ENCODE measurements around the gene MGST3. TPM values are rescaled to one million over a fixed set of nuclear protein-coding genes. Genes with fewer than 3 reads are reported as not detected.

Gene MGST3
- total RNA-seq, 1 donor from 2014 or later, result 133 TPM

GRCh38 chr1:165595246-165595938 is 35.6 kb upstream of the MGST3 start:
- no peak overlapping the region for H3K27ac Mint-ChIP-seq
- no peaks in the 10 kb centered on the region for H3K9me3 Mint-ChIP-seq
- H3K27me3 Mint-ChIP-seq, result peaks cover 34% of the 10 kb centered on the region
- peaks cover 19% of the 10 kb centered on the region for H3K4me1 Mint-ChIP-seq (ENCODE audit: unreplicated experiment)
- no peak for DNase-seq (ENCODE audit: extremely low spot score, unreplicated experiment)
- TF ChIP-seq CTCF (conservative IDR thresholded peaks at IDR 0.05), result no peak
- H3K36me3 Mint-ChIP-seq, result no peaks in the 10 kb centered on the region
- no peak overlapping the region for H3K4me3 Mint-ChIP-seq

- H3K4me1 Mint-ChIP-seq (ENCODE audit: unreplicated experiment), result peaks cover 25% of the 10 kb centered on the region
- peak overlapping the region; percentile 95 for H3K27ac Mint-ChIP-seq
- peak overlapping the region; percentile 95 for H3K4me3 Mint-ChIP-seq
- no peaks in the 10 kb centered on the region for H3K9me3 Mint-ChIP-seq
- peak; percentile 96 for DNase-seq (ENCODE audit: extremely low spot score, unreplicated experiment)
- no peak for TF ChIP-seq CTCF (conservative IDR thresholded peaks at IDR 0.05)
- peaks cover 27% of the 10 kb centered on the region for H3K27me3 Mint-ChIP-seq
- no peaks in the 10 kb centered on the region for H3K36me3 Mint-ChIP-seq
These were observed 33.0 kb upstream of the MGST3 start for GRCh38 chr1:165597883-165598675.

- Mint-ChIP-seq H3K27ac (peak overlapping the region; percentile 95), H3K36me3 (no peaks in the 10 kb centered on the region), H3K9me3 (no peaks in the 10 kb centered on the region), H3K27me3 (peaks cover 21% of the 10 kb centered on the region), H3K4me3 (peak overlapping the region; percentile 95), H3K4me1 (ENCODE audit: unreplicated experiment) (peaks cover 25% of the 10 kb centered on the region)
- no peak for TF ChIP-seq CTCF (conservative IDR thresholded peaks at IDR 0.05)
- DNase-seq (ENCODE audit: extremely low spot score, unreplicated experiment), result no peak
These were observed 32.4 kb upstream of the MGST3 start for GRCh38 chr1:165598676-165599059.

GRCh38 chr1:165600793-165601192 is 30.2 kb upstream of the MGST3 start:
- no peak overlapping the region for H3K4me3 Mint-ChIP-seq
- no peak for TF ChIP-seq CTCF (conservative IDR thresholded peaks at IDR 0.05)
- peaks cover 5% of the 10 kb centered on the region for H3K27me3 Mint-ChIP-seq
- no peak for DNase-seq (ENCODE audit: extremely low spot score, unreplicated experiment)
- H3K4me1 Mint-ChIP-seq (ENCODE audit: unreplicated experiment), result peaks cover 25% of the 10 kb centered on the region
- H3K27ac Mint-ChIP-seq, result no peak overlapping the region
- no peaks in the 10 kb centered on the region for H3K9me3 Mint-ChIP-seq
- no peaks in the 10 kb centered on the region for H3K36me3 Mint-ChIP-seq

- no peak overlapping the region for H3K4me3 Mint-ChIP-seq
- no peaks in the 10 kb centered on the region for H3K36me3 Mint-ChIP-seq
- TF ChIP-seq CTCF (conservative IDR thresholded peaks at IDR 0.05), result no peak
- H3K9me3 Mint-ChIP-seq, result no peaks in the 10 kb centered on the region
- no peak overlapping the region for H3K27ac Mint-ChIP-seq
- peaks cover 9% of the 10 kb centered on the region for H3K4me1 Mint-ChIP-seq (ENCODE audit: unreplicated experiment)
- no peak for DNase-seq (ENCODE audit: extremely low spot score, unreplicated experiment)
- H3K27me3 Mint-ChIP-seq, result no peaks in the 10 kb centered on the region
These were observed 27.2 kb upstream of the MGST3 start for GRCh38 chr1:165603810-165604209.
